Measurements from ENCODE around the gene SRCAP.

Gene SRCAP

GRCh38 chr16:30698816-30699614, at the start of gene SRCAP:
SRCAP (plus strand) TSS chr16:30699171; CDS start chr16:30700825, 1,654 bp downstream.
- H3K9me3 ChIP-seq (ENCODE audit: control insufficient read depth in 1 of 2, low read length in 2 of 2), result no peaks in the 10 kb centered on the region
- H3K36me3 ChIP-seq (ENCODE audit: control insufficient read depth in 1 of 2, insufficient read depth in 2 of 2, low read length in 2 of 2), result peaks cover 9 to 33% of the 10 kb centered on the region in 2 donors
- H3K4me3 ChIP-seq (ENCODE audit: low read depth in 1 of 2, low read length in 2 of 2), result peak within 1 kb of the TSS; percentile 77 to 87
- no peaks in the 10 kb centered on the region for H3K27me3 ChIP-seq (ENCODE audit: low read depth, low read length)
- H3K4me1 ChIP-seq (ENCODE audit: control insufficient read depth in 1 of 2, insufficient read depth in 2 of 2, low read length in 2 of 2), result peaks cover 9 to 17% of the 10 kb centered on the region in 2 donors
- peak within 1 kb of the TSS; percentile 93 for H3K27ac ChIP-seq (ENCODE audit: low read length)

GRCh38 chr16:30649725-30650368, 49.1 kb upstream of the SRCAP start:
- Histone ChIP-seq H3K27me3 (ENCODE audit: low read depth, low read length) (no peaks in the 10 kb centered on the region), H3K4me3 (ENCODE audit: low read depth in 1 of 2, low read length in 2 of 2) (peak overlapping the region; percentile 76 to 81), H3K4me1 (ENCODE audit: control insufficient read depth in 1 of 2, insufficient read depth in 2 of 2, low read length in 2 of 2) (peaks cover 3 to 22% of the 10 kb centered on the region in 2 donors), H3K9me3 (ENCODE audit: control insufficient read depth in 1 of 2, low read length in 2 of 2) (no peaks in the 10 kb centered on the region), H3K36me3 (ENCODE audit: control insufficient read depth in 1 of 2, insufficient read depth in 2 of 2, low read length in 2 of 2) (peaks cover 15 to 21% of the 10 kb centered on the region in 2 donors), H3K27ac (ENCODE audit: low read length) (peak overlapping the region; percentile 95)

GRCh38 chr16:30650369-30651123, 48.4 kb upstream of the SRCAP start, which contains the start of gene PRR14:
PRR14 (plus strand) TSS chr16:30650960; CDS start chr16:30651646, 686 bp downstream.
- H3K9me3 ChIP-seq (ENCODE audit: control insufficient read depth in 1 of 2, low read length in 2 of 2), result no peaks in the 10 kb centered on the region
- H3K27me3 ChIP-seq (ENCODE audit: low read depth, low read length), result no peaks in the 10 kb centered on the region
- H3K4me3 ChIP-seq (ENCODE audit: low read depth in 1 of 2, low read length in 2 of 2), result peak within 1 kb of the TSS; percentile 81 to 94
- H3K4me1 ChIP-seq (ENCODE audit: control insufficient read depth in 1 of 2, insufficient read depth in 2 of 2, low read length in 2 of 2), result peaks cover 3 to 22% of the 10 kb centered on the region in 2 donors
- H3K36me3 ChIP-seq (ENCODE audit: control insufficient read depth in 1 of 2, insufficient read depth in 2 of 2, low read length in 2 of 2), result peaks cover 20 to 28% of the 10 kb centered on the region in 2 donors
- H3K27ac ChIP-seq (ENCODE audit: low read length), result peak within 1 kb of the TSS; percentile 95

GRCh38 chr16:30651124-30652004, 47.6 kb upstream of the SRCAP start:
- Histone ChIP-seq H3K4me1 (ENCODE audit: control insufficient read depth in 1 of 2, insufficient read depth in 2 of 2, low read length in 2 of 2) (peaks cover 3 to 22% of the 10 kb centered on the region in 2 donors), H3K27me3 (ENCODE audit: low read depth, low read length) (no peaks in the 10 kb centered on the region), H3K9me3 (ENCODE audit: control insufficient read depth in 1 of 2, low read length in 2 of 2) (no peaks in the 10 kb centered on the region), H3K27ac (ENCODE audit: low read length) (peak overlapping the region; percentile 95), H3K36me3 (ENCODE audit: control insufficient read depth in 1 of 2, insufficient read depth in 2 of 2, low read length in 2 of 2) (peaks cover 26 to 37% of the 10 kb centered on the region in 2 donors), H3K4me3 (ENCODE audit: low read depth in 1 of 2, low read length in 2 of 2) (peak overlapping the region; percentile 81 to 94)

GRCh38 chr16:30652005-30652296, 47.0 kb upstream of the SRCAP start:
- Histone ChIP-seq H3K4me1 (ENCODE audit: control insufficient read depth in 1 of 2, insufficient read depth in 2 of 2, low read length in 2 of 2) (peaks cover 3 to 25% of the 10 kb centered on the region in 2 donors), H3K9me3 (ENCODE audit: control insufficient read depth in 1 of 2, low read length in 2 of 2) (no peaks in the 10 kb centered on the region), H3K36me3 (ENCODE audit: control insufficient read depth in 1 of 2, insufficient read depth in 2 of 2, low read length in 2 of 2) (peaks cover 26 to 41% of the 10 kb centered on the region in 2 donors), H3K27ac (ENCODE audit: low read length) (peak overlapping the region; percentile 67), H3K4me3 (ENCODE audit: low read depth in 1 of 2, low read length in 2 of 2) (peak overlapping the region; percentile 67 to 81), H3K27me3 (ENCODE audit: low read depth, low read length) (no peaks in the 10 kb centered on the region)

GRCh38 chr16:30652718-30653117, 46.3 kb upstream of the SRCAP start:
- no peaks in the 10 kb centered on the region for H3K9me3 ChIP-seq (ENCODE audit: control insufficient read depth in 1 of 2, low read length in 2 of 2)
- no peak overlapping the region for H3K27ac ChIP-seq (ENCODE audit: low read length)
- peaks cover 8 to 32% of the 10 kb centered on the region in 2 donors for H3K4me1 ChIP-seq (ENCODE audit: control insufficient read depth in 1 of 2, insufficient read depth in 2 of 2, low read length in 2 of 2)
- H3K36me3 ChIP-seq (ENCODE audit: control insufficient read depth in 1 of 2, insufficient read depth in 2 of 2, low read length in 2 of 2), result peaks cover 26 to 41% of the 10 kb centered on the region in 2 donors
- H3K4me3 ChIP-seq (ENCODE audit: low read depth in 1 of 2, low read length in 2 of 2), result no peak overlapping the region
- H3K27me3 ChIP-seq (ENCODE audit: low read depth, low read length), result no peaks in the 10 kb centered on the region

- Histone ChIP-seq H3K36me3 (ENCODE audit: control insufficient read depth in 1 of 2, insufficient read depth in 2 of 2, low read length in 2 of 2) (peaks cover 26 to 44% of the 10 kb centered on the region in 2 donors), H3K4me1 (ENCODE audit: control insufficient read depth in 1 of 2, insufficient read depth in 2 of 2, low read length in 2 of 2) (peaks cover 8 to 29% of the 10 kb centered on the region in 2 donors), H3K27me3 (ENCODE audit: low read depth, low read length) (no peaks in the 10 kb centered on the region), H3K4me3 (ENCODE audit: low read depth in 1 of 2, low read length in 2 of 2) (no peak overlapping the region), H3K27ac (ENCODE audit: low read length) (no peak overlapping the region), H3K9me3 (ENCODE audit: control insufficient read depth in 1 of 2, low read length in 2 of 2) (no peaks in the 10 kb centered on the region)
These were observed 44.1 kb upstream of the SRCAP start for GRCh38 chr16:30654856-30655255.

GRCh38 chr16:30655815-30656347, 43.1 kb upstream of the SRCAP start:
- Histone ChIP-seq H3K27me3 (ENCODE audit: low read depth, low read length) (no peaks in the 10 kb centered on the region), H3K9me3 (ENCODE audit: control insufficient read depth in 1 of 2, low read length in 2 of 2) (no peaks in the 10 kb centered on the region), H3K4me1 (ENCODE audit: control insufficient read depth in 1 of 2, insufficient read depth in 2 of 2, low read length in 2 of 2) (peaks cover 16 to 34% of the 10 kb centered on the region in 2 donors), H3K27ac (ENCODE audit: low read length) (no peak overlapping the region), H3K4me3 (ENCODE audit: low read depth in 1 of 2, low read length in 2 of 2) (no peak overlapping the region), H3K36me3 (ENCODE audit: control insufficient read depth in 1 of 2, insufficient read depth in 2 of 2, low read length in 2 of 2) (peaks cover 26 to 44% of the 10 kb centered on the region in 2 donors)

- Histone ChIP-seq H3K27me3 (ENCODE audit: low read depth, low read length) (no peaks in the 10 kb centered on the region), H3K27ac (ENCODE audit: low read length) (no peak overlapping the region), H3K4me3 (ENCODE audit: low read depth in 1 of 2, low read length in 2 of 2) (no peak overlapping the region), H3K9me3 (ENCODE audit: control insufficient read depth in 1 of 2, low read length in 2 of 2) (no peaks in the 10 kb centered on the region), H3K4me1 (ENCODE audit: control insufficient read depth in 1 of 2, insufficient read depth in 2 of 2, low read length in 2 of 2) (peaks cover 21 to 39% of the 10 kb centered on the region in 2 donors), H3K36me3 (ENCODE audit: control insufficient read depth in 1 of 2, insufficient read depth in 2 of 2, low read length in 2 of 2) (peaks cover 30 to 45% of the 10 kb centered on the region in 2 donors)
These were observed 42.6 kb upstream of the SRCAP start for GRCh38 chr16:30656388-30656787.

All from muscle layer of duodenum (tissue), 2 donors.